DND-41 (cell line): ENCODE results near the gene TMEM61.

Experiments
- EZH2 ChIP-seq: IDR thresholded peaks from 3 replicates; pipeline ENCODE4 v1.6.1; 2012; ENCODE audit warnings: borderline replicate concordance, low read depth, mild to moderate bottlenecking, moderate library complexity, low read length, inconsistent platforms; ENCODE audit not compliant: severe bottlenecking
- TF ChIP-seq, protein P1 (sequence below): IDR thresholded peaks from 2 replicates; pipeline ENCODE4 v1.5.1; 2012; ENCODE audit warnings: borderline replicate concordance, low read length, moderate library complexity, mild to moderate bottlenecking; ENCODE audit not compliant: poor library complexity, severe bottlenecking; ENCODE audit errors: extremely low read depth

DNA sequence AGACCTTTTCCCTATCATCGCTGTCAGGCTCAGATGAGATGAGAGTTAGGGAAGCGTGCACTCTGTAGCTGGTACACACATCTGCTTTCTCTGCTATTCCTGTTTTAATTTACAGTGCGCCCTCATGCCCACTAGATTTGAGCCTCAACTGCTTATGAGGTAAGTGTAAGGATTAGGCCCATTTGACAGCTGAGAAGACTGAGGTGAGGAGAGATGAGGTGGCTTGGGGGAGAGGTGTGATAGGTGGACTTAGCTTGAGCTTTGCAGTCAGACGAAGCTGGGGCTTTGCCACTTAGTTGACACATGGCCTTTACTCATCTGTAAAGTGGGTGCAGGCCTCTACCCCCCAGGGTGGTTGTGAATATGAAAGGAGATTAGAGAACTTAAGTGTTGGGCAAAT lies 8.5 kb downstream of the TMEM61 start:
- TF ChIP-seq, protein P1, sequence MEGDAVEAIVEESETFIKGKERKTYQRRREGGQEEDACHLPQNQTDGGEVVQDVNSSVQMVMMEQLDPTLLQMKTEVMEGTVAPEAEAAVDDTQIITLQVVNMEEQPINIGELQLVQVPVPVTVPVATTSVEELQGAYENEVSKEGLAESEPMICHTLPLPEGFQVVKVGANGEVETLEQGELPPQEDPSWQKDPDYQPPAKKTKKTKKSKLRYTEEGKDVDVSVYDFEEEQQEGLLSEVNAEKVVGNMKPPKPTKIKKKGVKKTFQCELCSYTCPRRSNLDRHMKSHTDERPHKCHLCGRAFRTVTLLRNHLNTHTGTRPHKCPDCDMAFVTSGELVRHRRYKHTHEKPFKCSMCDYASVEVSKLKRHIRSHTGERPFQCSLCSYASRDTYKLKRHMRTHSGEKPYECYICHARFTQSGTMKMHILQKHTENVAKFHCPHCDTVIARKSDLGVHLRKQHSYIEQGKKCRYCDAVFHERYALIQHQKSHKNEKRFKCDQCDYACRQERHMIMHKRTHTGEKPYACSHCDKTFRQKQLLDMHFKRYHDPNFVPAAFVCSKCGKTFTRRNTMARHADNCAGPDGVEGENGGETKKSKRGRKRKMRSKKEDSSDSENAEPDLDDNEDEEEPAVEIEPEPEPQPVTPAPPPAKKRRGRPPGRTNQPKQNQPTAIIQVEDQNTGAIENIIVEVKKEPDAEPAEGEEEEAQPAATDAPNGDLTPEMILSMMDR = no peak
- no peak for TF ChIP-seq EZH2
